HG03457 (cell line): ENCODE results near the gene PARP11.

Source experiments
- ATAC-seq: cut with Tn5 transposase; IDR thresholded peaks from one replicate; pipeline ENCODE4 v1.9.1; 2021; ENCODE audit warnings: moderate number of reproducible peaks; ENCODE audit not compliant: unreplicated experiment

The PARP11 gene

GRCh38 chr12:3872800-3873636 is at the start of gene PARP11:
Gene PARP11, minus strand, starts transcription at chr12:3873399. Its CDS starts 170 bp downstream, at chr12:3873229.
- ATAC-seq = peak; percentile 78

GRCh38 chr12:3922033-3922432 is 48.8 kb upstream of the PARP11 start:
- ATAC-seq = no peak

GRCh38 chr12:3921526-3921925 is 48.3 kb upstream of the PARP11 start:
- no peak for ATAC-seq

- no peak for ATAC-seq
Observed at GRCh38 chr12:3921151-3921471, 47.9 kb upstream of the PARP11 start.

GRCh38 chr12:3920351-3921150 is 47.4 kb upstream of the PARP11 start:
- no peak for ATAC-seq

GRCh38 chr12:3913278-3913677 is 40.1 kb upstream of the PARP11 start:
- no peak for ATAC-seq

- ATAC-seq = no peak
Observed at GRCh38 chr12:3912863-3913262, 39.7 kb upstream of the PARP11 start.

- ATAC-seq = no peak
Observed at GRCh38 chr12:3911409-3911808, 38.2 kb upstream of the PARP11 start.

GRCh38 chr12:3905664-3906063 is 32.5 kb upstream of the PARP11 start:
- no peak for ATAC-seq

- no peak for ATAC-seq
Observed at GRCh38 chr12:3904999-3905398, 31.8 kb upstream of the PARP11 start.

GRCh38 chr12:3902921-3903320 is 29.7 kb upstream of the PARP11 start:
- ATAC-seq = no peak

GRCh38 chr12:3901116-3901515 is 27.9 kb upstream of the PARP11 start:
- ATAC-seq = no peak

- ATAC-seq = no peak
Observed at GRCh38 chr12:3898756-3899155, 25.6 kb upstream of the PARP11 start.

- no peak for ATAC-seq
Observed at GRCh38 chr12:3897371-3897971, 24.3 kb upstream of the PARP11 start.

GRCh38 chr12:3896801-3897351 is 23.7 kb upstream of the PARP11 start:
- no peak for ATAC-seq

GRCh38 chr12:3896356-3896755 is 23.2 kb upstream of the PARP11 start:
- no peak for ATAC-seq

GRCh38 chr12:3892631-3893030 is 19.4 kb upstream of the PARP11 start:
- ATAC-seq = no peak

GRCh38 chr12:3891201-3891600 is 18.0 kb upstream of the PARP11 start:
- ATAC-seq = no peak

GRCh38 chr12:3888659-3889058 is 15.5 kb upstream of the PARP11 start:
- no peak for ATAC-seq

- no peak for ATAC-seq
Observed at GRCh38 chr12:3885277-3886094, 12.3 kb upstream of the PARP11 start.

- ATAC-seq = no peak
Observed at GRCh38 chr12:3884671-3885070, 11.5 kb upstream of the PARP11 start.
